ENCODE results near the gene TECPR2. TPM values are rescaled to one million over a fixed set of nuclear protein-coding genes. Genes with fewer than 3 reads are reported as not detected.
"Not testable (repeated sequence)": the region's sequence is repeated elsewhere in the genome, so short reads cannot be mapped to it uniquely, and the experiment has no call there.

The TECPR2 gene
- total and polyA plus RNA-seq, 9 donors = 8.3 to 15.1 (median 12.1) TPM

DNA sequence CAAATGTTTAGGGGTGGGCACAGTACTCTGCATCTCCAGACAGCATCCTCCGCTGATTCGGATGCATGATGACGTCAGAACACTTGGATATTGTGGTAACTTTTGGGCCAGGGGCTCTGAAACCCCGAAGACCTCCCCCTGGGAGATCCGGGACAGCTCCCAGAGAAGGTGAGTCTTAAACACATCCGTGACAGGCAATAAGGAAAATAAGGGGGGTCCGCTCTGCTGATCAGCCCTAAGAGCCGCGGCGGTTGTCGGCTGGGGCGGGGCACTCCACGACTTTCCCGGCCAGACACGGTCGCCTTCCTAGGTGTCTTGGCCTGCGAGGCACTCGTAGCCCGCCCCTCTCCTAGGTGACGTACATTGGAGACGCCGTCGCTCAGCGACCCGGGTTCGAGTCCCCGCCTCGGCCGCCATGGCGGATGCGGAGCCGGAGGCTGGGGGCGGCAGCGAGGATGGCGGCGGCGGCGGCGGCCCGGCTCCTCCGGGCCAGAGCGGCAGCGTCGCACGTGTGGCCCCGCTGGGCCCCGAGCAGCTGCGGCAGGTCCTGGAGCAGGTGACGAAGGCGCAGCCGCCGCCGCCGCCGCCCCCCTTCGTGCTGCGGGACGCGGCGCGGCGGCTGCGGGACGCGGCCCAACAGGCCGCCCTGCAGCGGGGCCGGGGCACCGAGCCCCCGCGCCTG lies 43.2 kb upstream of the TECPR2 start, which contains the start of gene ZNF839:
ZNF839 (plus strand) TSS at position 396 of the 682 bp plus-strand sequence; CDS start at position 416, 20 bp downstream.
- Histone ChIP-seq H3K4me1 (ENCODE audit: control insufficient read depth, insufficient read depth, low read length) (peaks cover 53% of the 10 kb centered on the region), H3K36me3 (ENCODE audit: control insufficient read depth, insufficient read depth, low read length) (peaks cover 17% of the 10 kb centered on the region), H3K27me3 (ENCODE audit: control insufficient read depth, insufficient read depth, low read length) (peaks cover 2% of the 10 kb centered on the region), H3K27ac (ENCODE audit: low read length) (peak within 1 kb of the TSS; percentile 95), H3K4me3 (ENCODE audit: low read length) (peak within 1 kb of the TSS; percentile 56), H3K9me3 (replicated peaks; ENCODE audit: control insufficient read depth, low read depth, low read length) (no peaks in the 10 kb centered on the region)
- peak; percentile 97 for DNase-seq
- under 1% methylated on average over 70 of the region's 71 CpGs for WGBS (ENCODE audit: insufficient coverage)

DNA sequence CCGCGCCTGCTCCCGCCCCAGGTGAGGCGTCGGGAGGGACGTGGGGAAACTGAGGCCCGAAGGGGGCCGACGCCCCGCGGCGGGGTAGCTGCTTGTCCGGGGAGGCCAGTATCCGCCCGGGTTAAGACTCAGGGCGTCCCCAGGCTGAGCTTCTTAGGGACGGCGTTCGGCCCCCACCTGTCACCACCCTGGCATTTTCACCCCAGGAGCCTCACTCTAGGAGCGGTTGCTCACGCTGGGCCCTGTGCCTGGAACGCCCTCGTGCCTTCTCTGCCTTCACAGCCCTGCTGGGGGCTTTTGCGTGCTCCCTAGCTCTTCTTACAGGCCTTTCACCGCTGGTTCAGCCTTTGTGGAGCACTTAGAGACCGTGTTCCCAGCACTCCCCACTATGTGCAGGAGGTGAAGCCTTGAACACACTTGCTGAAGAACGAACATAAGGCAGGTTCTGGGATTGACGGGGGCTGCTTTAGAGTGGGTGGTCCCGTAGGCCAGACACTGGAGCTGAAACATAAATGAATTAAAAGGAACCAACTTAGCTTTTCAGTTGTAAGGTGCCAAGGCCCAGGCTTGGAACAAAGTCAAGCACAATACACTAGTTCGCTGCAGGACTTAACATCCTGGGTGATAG lies 42.6 kb upstream of the TECPR2 start:
- H3K4me1 ChIP-seq (ENCODE audit: control insufficient read depth, insufficient read depth, low read length) = peaks cover 48% of the 10 kb centered on the region
- under 1% methylated on average over 27 of the region's 30 CpGs for WGBS (ENCODE audit: insufficient coverage)
- DNase-seq = peak; percentile 73
- H3K36me3 ChIP-seq (ENCODE audit: control insufficient read depth, insufficient read depth, low read length) = peaks cover 17% of the 10 kb centered on the region
- H3K27ac ChIP-seq (ENCODE audit: low read length) = peak overlapping the region; percentile 95
- H3K9me3 ChIP-seq (replicated peaks; ENCODE audit: control insufficient read depth, low read depth, low read length) = no peaks in the 10 kb centered on the region
- no peaks in the 10 kb centered on the region for H3K27me3 ChIP-seq (ENCODE audit: control insufficient read depth, insufficient read depth, low read length)
- H3K4me3 ChIP-seq (ENCODE audit: low read length) = peak overlapping the region; percentile 56

DNA sequence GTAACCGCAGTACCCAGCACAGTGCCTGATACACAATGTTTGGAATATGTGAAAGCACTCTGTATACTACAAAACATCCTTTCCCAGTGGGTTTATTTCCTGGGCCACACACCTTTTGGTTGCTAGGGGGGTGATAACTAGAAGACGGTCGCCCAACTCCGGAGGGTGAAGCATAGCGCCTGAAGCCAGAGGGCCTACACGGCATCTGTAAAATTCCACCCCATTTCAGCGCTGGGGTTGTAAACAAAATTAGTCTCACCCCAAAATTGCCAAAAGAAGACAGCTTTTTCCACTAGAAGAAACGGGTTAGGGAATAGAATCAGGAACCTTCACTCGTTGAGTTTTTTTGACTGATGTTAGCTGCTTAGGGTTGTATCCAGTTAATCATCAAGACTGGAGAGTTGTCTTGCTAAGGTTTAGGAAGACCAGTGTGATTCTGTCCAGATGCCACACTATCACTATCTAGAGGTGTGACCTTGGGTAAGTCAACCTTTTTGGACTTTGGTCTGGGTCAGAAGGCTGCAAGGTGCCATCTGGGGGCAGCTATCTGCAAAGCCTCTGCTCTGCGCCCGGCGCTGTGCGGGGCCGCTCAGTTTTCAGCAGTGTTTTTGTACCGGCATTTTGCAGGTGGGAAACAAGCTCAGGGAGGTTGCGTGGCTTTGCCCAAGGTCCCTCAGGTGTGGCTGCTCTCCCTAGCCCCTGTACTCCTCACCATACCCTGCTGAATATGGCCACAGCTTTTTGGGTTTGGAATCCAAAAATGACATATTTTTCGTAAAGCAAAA lies 41.9 kb upstream of the TECPR2 start:
- peaks cover 19% of the 10 kb centered on the region for H3K36me3 ChIP-seq (ENCODE audit: control insufficient read depth, insufficient read depth, low read length)
- H3K9me3 ChIP-seq (replicated peaks; ENCODE audit: control insufficient read depth, low read depth, low read length) = no peaks in the 10 kb centered on the region
- H3K27ac ChIP-seq (ENCODE audit: low read length) = peak overlapping the region; percentile 95
- H3K4me1 ChIP-seq (ENCODE audit: control insufficient read depth, insufficient read depth, low read length) = peaks cover 44% of the 10 kb centered on the region
- H3K4me3 ChIP-seq (ENCODE audit: low read length) = peak overlapping the region; percentile 56
- DNase-seq = no peak
- 94% methylated on average over 4 of the region's 17 CpGs for WGBS (ENCODE audit: insufficient coverage)
- H3K27me3 ChIP-seq (ENCODE audit: control insufficient read depth, insufficient read depth, low read length) = no peaks in the 10 kb centered on the region

DNA sequence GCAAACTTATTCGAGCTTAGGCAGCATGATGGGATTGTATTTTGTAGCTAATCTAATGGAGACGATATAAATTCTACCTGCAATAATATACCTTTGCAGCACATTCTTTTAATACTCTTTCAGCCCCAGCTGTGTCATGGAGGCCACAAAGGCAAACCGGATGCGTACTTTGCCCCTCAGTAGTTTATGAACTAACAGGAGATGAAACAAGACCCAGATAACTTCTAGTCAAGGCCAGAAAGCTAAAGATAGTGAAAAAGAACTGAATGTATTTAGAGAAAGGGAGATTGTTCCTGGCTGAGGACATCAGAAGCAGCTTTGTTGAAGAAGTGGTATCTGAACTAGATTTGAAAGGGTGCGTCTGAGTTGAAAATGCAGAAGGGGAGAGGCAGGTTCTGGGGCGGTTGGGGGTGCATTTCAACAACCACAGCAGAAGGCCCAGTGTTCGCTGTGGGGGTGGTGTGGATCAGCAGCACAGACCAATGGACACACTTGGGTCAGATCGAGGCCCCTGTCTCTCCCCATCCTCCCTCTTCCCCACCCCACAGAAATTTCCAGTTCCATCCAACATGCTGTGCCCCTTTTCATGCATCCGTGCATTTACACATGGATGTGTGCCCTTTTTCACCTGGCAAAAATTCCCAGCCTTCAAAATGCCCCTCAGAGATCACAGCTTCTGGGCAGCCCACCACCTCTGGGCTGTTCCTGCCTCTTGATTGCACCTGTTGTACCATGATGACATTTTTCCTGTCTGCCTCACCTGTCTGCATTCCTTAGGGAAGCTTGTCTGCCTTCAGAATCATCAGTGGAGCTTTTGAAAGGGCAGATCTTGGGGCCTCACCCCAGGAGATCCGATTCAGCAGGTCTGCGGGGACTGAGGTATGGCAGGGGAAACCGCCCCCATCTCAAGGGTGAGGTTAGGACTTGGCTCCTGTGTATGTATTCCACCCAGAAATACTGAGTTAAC lies 41.0 kb upstream of the TECPR2 start:
- Histone ChIP-seq H3K36me3 (ENCODE audit: control insufficient read depth, insufficient read depth, low read length) (peaks cover 27% of the 10 kb centered on the region), H3K4me3 (ENCODE audit: low read length) (no peak overlapping the region), H3K27ac (ENCODE audit: low read length) (no peak overlapping the region), H3K9me3 (replicated peaks; ENCODE audit: control insufficient read depth, low read depth, low read length) (no peaks in the 10 kb centered on the region), H3K27me3 (ENCODE audit: control insufficient read depth, insufficient read depth, low read length) (no peaks in the 10 kb centered on the region), H3K4me1 (ENCODE audit: control insufficient read depth, insufficient read depth, low read length) (peaks cover 41% of the 10 kb centered on the region)
- WGBS (ENCODE audit: insufficient coverage) = 86% methylated on average over 4 of the region's 12 CpGs
- DNase-seq = no peak

DNA sequence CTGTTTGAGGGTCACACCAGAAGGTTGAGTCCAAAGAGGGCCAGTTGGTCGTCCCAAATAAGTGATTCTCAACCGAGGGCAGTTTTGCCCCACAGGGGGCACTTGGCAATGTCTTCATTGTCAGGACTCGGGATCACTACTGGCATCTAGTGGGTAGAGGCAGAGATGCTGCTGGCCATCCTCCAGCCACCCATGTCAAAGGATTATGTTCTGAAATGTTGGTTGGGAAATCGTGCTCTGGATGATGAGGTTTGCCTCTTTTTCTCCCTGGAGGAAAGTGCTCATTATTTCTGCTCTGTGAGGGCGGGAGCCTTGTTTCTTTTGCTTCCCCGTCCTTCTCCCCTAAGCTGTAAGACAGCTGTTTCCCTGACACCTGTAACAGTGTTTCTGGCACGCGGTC lies 39.6 kb upstream of the TECPR2 start:
- no peaks in the 10 kb centered on the region for H3K27me3 ChIP-seq (ENCODE audit: control insufficient read depth, insufficient read depth, low read length)
- no peak overlapping the region for H3K4me3 ChIP-seq (ENCODE audit: low read length)
- H3K4me1 ChIP-seq (ENCODE audit: control insufficient read depth, insufficient read depth, low read length) = peaks cover 32% of the 10 kb centered on the region
- peak; percentile 49 for DNase-seq
- H3K36me3 ChIP-seq (ENCODE audit: control insufficient read depth, insufficient read depth, low read length) = peaks cover 27% of the 10 kb centered on the region
- WGBS (ENCODE audit: insufficient coverage) = 15% methylated on average over 2 of the region's 8 CpGs
- H3K9me3 ChIP-seq (replicated peaks; ENCODE audit: control insufficient read depth, low read depth, low read length) = no peaks in the 10 kb centered on the region
- H3K27ac ChIP-seq (ENCODE audit: low read length) = no peak overlapping the region

DNA sequence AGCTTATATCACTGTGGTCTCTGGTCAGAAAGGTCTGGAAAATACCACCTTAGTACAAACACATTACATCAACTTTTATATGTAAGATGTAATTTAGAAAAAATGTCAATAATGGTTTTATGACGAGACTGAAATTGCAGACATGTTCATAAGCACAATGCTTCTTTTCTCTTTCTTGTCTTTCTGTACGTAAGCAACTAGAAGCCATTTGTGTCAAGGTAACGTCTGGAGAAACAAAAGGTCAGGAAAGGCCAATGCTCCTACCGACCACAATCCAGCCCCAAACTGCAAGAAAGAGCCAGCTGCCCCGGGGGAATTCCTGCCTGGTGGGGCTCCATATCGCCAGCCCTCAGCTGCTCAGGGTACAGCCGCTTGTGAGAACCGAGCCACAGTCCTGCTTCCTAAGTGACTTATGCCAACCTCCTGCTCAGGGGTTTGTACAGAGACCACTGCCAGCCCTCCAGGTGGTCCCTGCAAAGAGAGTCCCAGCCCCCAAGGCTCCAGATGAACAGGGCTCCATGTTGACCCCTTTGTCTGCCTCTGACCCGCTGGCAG lies 36.9 kb upstream of the TECPR2 start:
- Histone ChIP-seq H3K4me3 (ENCODE audit: low read length) (no peak overlapping the region), H3K27me3 (ENCODE audit: control insufficient read depth, insufficient read depth, low read length) (no peaks in the 10 kb centered on the region), H3K36me3 (ENCODE audit: control insufficient read depth, insufficient read depth, low read length) (peaks cover 27% of the 10 kb centered on the region), H3K9me3 (replicated peaks; ENCODE audit: control insufficient read depth, low read depth, low read length) (no peaks in the 10 kb centered on the region), H3K4me1 (ENCODE audit: control insufficient read depth, insufficient read depth, low read length) (peaks cover 14% of the 10 kb centered on the region), H3K27ac (ENCODE audit: low read length) (no peak overlapping the region)
- DNase-seq = no peak
- WGBS (ENCODE audit: insufficient coverage) = 78% methylated on average over 9 of the region's 9 CpGs

DNA sequence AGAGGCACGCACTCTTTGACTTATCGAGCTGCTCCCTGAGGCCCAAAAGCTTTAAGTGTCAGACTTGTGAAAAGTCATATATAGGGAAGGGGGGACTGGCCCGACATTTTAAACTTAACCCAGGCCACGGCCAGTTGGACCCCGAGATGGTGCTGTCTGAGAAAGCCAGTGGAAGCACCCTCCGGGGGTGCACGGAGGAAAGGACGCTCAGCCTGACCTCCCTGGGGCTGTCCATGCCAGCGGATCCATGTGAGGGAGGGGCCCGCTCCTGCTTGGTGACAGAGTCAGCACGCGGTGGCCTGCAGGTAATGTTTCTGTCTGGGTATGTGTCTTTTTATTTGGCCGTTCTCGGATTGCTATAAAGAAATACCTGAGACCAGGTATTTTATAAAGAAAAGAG lies 36.2 kb upstream of the TECPR2 start:
- no peak for DNase-seq

DNA sequence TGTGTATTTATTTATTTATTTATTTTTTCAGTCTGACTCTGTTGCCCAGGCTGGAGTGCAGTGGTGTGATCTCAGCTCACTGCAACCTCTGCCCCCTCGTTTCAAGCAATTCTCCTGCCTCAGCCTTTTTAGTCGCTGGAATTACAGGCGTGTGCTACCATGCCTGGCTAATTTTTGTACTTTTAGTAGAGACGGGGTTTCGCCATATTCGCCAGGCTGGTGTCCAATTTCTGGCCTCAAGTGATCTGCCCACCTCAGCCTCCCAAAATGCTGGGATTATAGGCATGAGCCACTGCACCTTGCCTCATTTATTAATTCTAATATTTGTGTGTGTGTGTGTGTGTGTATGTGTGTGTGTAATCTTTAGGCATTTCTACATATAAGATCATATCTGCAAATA lies 33.4 kb upstream of the TECPR2 start:
- H3K9me3 ChIP-seq (replicated peaks; ENCODE audit: control insufficient read depth, low read depth, low read length); H3K27me3 ChIP-seq (ENCODE audit: control insufficient read depth, insufficient read depth, low read length); DNase-seq; H3K4me3 ChIP-seq (ENCODE audit: low read length); H3K4me1 ChIP-seq (ENCODE audit: control insufficient read depth, insufficient read depth, low read length); H3K27ac ChIP-seq (ENCODE audit: low read length): not testable (repeated sequence)
- WGBS (ENCODE audit: insufficient coverage) = 90% methylated on average over 2 of the region's 6 CpGs
- H3K36me3 ChIP-seq (ENCODE audit: control insufficient read depth, insufficient read depth, low read length) = peaks cover 23% of the 10 kb centered on the region

More for the DNA sequence above, 36.2 kb upstream of the TECPR2 start:
- WGBS (ENCODE audit: insufficient coverage) = 91% methylated on average over 14 of the region's 14 CpGs
- no peak overlapping the region for H3K27ac ChIP-seq (ENCODE audit: low read length)
- no peak overlapping the region for H3K4me3 ChIP-seq (ENCODE audit: low read length)
- H3K4me1 ChIP-seq (ENCODE audit: control insufficient read depth, insufficient read depth, low read length) = peaks cover 14% of the 10 kb centered on the region
- no peaks in the 10 kb centered on the region for H3K27me3 ChIP-seq (ENCODE audit: control insufficient read depth, insufficient read depth, low read length)
- peaks cover 21% of the 10 kb centered on the region for H3K36me3 ChIP-seq (ENCODE audit: control insufficient read depth, insufficient read depth, low read length)
- H3K9me3 ChIP-seq (replicated peaks; ENCODE audit: control insufficient read depth, low read depth, low read length) = no peaks in the 10 kb centered on the region

DNA sequence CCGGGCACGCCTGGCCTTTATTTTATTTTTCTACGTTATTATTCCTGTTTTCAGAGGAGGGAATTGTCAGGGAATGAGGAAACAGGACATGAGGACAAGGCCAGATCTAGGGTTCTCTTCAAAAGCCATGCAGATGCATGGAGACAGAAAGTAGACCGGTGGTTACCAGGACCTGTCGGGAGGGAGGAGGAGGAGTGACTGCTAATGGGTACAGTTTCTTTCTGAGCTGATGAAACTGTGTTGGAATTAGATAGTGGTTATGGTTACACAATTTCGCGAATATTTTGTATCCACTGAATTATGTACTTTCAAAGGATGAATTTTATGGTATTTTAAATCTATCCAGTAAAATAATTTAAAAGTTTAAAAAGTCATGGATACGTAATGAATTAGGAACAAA lies 31.9 kb upstream of the TECPR2 start:
- 82% methylated on average over 3 of the region's 8 CpGs for WGBS (ENCODE audit: insufficient coverage)
- no peaks in the 10 kb centered on the region for H3K27me3 ChIP-seq (ENCODE audit: control insufficient read depth, insufficient read depth, low read length)
- peaks cover 26% of the 10 kb centered on the region for H3K36me3 ChIP-seq (ENCODE audit: control insufficient read depth, insufficient read depth, low read length)
- no peaks in the 10 kb centered on the region for H3K4me1 ChIP-seq (ENCODE audit: control insufficient read depth, insufficient read depth, low read length)
- H3K27ac ChIP-seq (ENCODE audit: low read length) = no peak overlapping the region
- H3K4me3 ChIP-seq (ENCODE audit: low read length) = no peak overlapping the region
- no peaks in the 10 kb centered on the region for H3K9me3 ChIP-seq (replicated peaks; ENCODE audit: control insufficient read depth, low read depth, low read length)
- no peak for DNase-seq
